Body of pancreas (tissue), 4 donors: ENCODE results near the gene PANX1. TPM values are rescaled to one million over a fixed set of nuclear protein-coding genes. Genes with fewer than 3 reads are reported as not detected.

Source experiments
- ATAC-seq: fragments of 150-250 bp; one replicate; pipeline ENCODE4 v1.9.1; 2016
- DNase-seq, 4 donors: peaks; one replicate each; pipeline ENCODE4 v3.0.0-alpha.2; 2019
- H3K27ac ChIP-seq, 4 donors: fragments of 200-600 bp; sonication (generic); 1 replicate in 3 of 4; 2 replicates in 1 of 4; pipeline versions ENCODE4 v1.5.1 to v1.6.1; 2016 to 2019; ENCODE audit warnings: mild to moderate bottlenecking in 1 of 4, mixed read lengths in 1 of 4, moderate library complexity in 1 of 4
- H3K27me3 ChIP-seq, 2 donors: fragments of 200-600 bp; sonication (generic); one replicate each; pipeline ENCODE4 v1.6.0; 2016; ENCODE audit warnings: mild to moderate bottlenecking in 1 of 2
- H3K36me3 ChIP-seq, 2 donors: fragments of 200-600 bp; sonication (generic); replicated peaks in 1 of 2; 2 replicates each; pipeline ENCODE4 v1.5.1; 2016; ENCODE audit warnings: low read depth in 2 of 2; ENCODE audit not compliant: insufficient read depth in 1 of 2
- H3K4me1 ChIP-seq: fragments of 200-600 bp; sonication (generic); one replicate; pipeline ENCODE4 v1.6.0; 2016
- H3K4me3 ChIP-seq, 2 donors: fragments of 200-600 bp; sonication (generic); 1 replicate in 1 of 2; 2 replicates in 1 of 2; pipeline ENCODE4 v1.5.1; 2016 to 2019
- H3K9me3 ChIP-seq, 3 donors: fragments of 200-600 bp; sonication (generic); 1 replicate in 2 of 3; 2 replicates in 1 of 3; pipeline ENCODE4 v1.5.1; 2016
- CTCF ChIP-seq, 7 experiments: fragments of 450-650 bp in 4 of 7; fragments of 200-600 bp in 3 of 7; sonication (generic) in 3 of 7; IDR thresholded peaks; one replicate each; pipeline ENCODE4 v1.5.1; 2016 to 2019; ENCODE audit warnings: antibody characterized with exemption in 7 of 7
- POLR2A ChIP-seq, 3 donors: fragments of 450-650 bp; IDR thresholded peaks; one replicate each; pipeline ENCODE4 v1.6.1; 2016; ENCODE audit warnings: antibody characterized with exemption in 3 of 3, mild to moderate bottlenecking in 2 of 3
- WGBS, 2 donors: methylation state at CpG; one replicate each; pipeline ENCODE4 v1.1.5; 2017; 5-methylcytosine and 5-hydroxymethylcytosine counted together
- intact Hi-C: fragments of 100-400 bp; cut with DNase I; formaldehyde crosslinking; loops from one replicate; pipeline ENCODE4 v1.15.1; 2023
- total RNA-seq, 2 donors: library from RNA; depleted of rRNA; stranded (reverse); fragments of >200 nt; gene quantifications; one replicate each; pipeline ENCODE4 v1.1.0, GENCODE V29; 2016

The PANX1 gene
- total RNA-seq, 2 donors from 2014 or later: 8.6 to 14.2 TPM

GRCh38 chr11:94186342-94187203 is 57.9 kb downstream of the PANX1 start:
- H3K4me3 ChIP-seq: no peak overlapping the region
- 89 to 95% methylated on average over 8 of the region's 8 CpGs for WGBS, 2 donors

DNA sequence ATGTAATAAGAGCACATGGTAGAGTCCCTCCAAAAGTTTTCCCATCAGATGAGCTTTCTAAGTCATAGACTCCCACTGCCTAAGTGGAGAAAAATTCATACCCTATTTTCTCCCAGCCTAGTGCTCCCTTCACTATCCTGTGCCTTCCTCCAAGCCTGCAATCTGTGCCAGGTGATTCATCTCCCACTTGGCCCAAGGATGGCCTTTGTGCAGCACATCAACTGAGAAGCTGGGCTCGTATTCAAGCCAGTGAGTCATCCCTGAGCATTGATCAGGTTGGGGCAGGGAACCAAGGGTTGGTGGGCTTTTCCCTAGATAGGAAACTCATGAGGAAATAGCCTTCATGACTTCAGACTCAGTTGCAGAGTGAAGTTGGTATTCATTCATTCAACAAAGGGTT is 64.6 kb downstream of the PANX1 start:
- ATAC-seq: no peak
- Histone ChIP-seq H3K4me1 (peaks cover 4% of the 10 kb centered on the region), H3K4me3 (no peak overlapping the region), H3K9me3 (no peaks in the 10 kb centered on the region), H3K27me3 (no peaks in the 10 kb centered on the region), H3K36me3 (no peaks in the 10 kb centered on the region), H3K27ac (no peak overlapping the region)
- intact Hi-C loops: no loop called here
- DNase-seq: no peak
- TF ChIP-seq CTCF (IDR thresholded peaks at IDR 0.05): no peak
- TF ChIP-seq POLR2A (IDR thresholded peaks at IDR 0.05): no peak
- WGBS, 2 donors: 47 to 65% methylated on average over 1 of the region's 1 CpG

More at GRCh38 chr11:94186342-94187203, 57.9 kb downstream of the PANX1 start:
- intact Hi-C loops: no loop called here
- TF ChIP-seq CTCF (IDR thresholded peaks at IDR 0.05) (no peak), POLR2A (IDR thresholded peaks at IDR 0.05) (no peak)
- Histone ChIP-seq H3K9me3 (no peaks in the 10 kb centered on the region), H3K27ac (peak overlapping the region in 3 of 4 donors; percentile 10 to 59 (median 48)), H3K27me3 (no peaks in the 10 kb centered on the region), H3K4me1 (peaks cover 30% of the 10 kb centered on the region), H3K36me3 (no peaks in the 10 kb centered on the region)
- ATAC-seq (no peak), DNase-seq (no peak)

- H3K27me3 ChIP-seq: no peaks in the 10 kb centered on the region
- ATAC-seq: no peak
- DNase-seq: no peak
- no peaks in the 10 kb centered on the region for H3K9me3 ChIP-seq
- H3K27ac ChIP-seq: no peak overlapping the region
- H3K36me3 ChIP-seq: no peaks in the 10 kb centered on the region
- 82 to 94% methylated on average over 10 to 11 of the region's 11 CpGs for WGBS, 2 donors
- peaks cover 4% of the 10 kb centered on the region for H3K4me1 ChIP-seq
- intact Hi-C loops: no loop called here
- H3K4me3 ChIP-seq: no peak overlapping the region
- TF ChIP-seq POLR2A (IDR thresholded peaks at IDR 0.05): no peak
- TF ChIP-seq CTCF (IDR thresholded peaks at IDR 0.05): no peak
These were observed 66.1 kb downstream of the PANX1 start for GRCh38 chr11:94194712-94195111.

DNA sequence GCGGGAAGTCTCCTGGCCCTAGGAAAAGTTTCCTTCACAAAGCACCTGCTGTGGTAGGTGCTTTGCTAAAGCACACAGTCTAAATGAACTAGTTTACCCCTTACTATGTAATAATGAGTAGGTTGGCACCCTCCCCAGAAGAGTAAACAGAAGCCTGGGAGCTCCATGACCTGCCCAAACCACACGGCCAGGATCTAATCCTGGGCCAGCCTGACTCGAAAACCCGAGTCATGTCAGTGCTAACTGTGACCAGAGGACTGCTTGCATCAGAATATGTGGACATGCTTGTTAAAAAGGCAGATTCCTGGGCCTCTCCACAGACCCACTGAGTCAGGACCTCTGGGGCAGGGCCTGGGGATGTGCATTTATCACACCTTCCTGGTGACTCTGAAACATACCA is 67.7 kb downstream of the PANX1 start:
- Histone ChIP-seq H3K4me3 (no peak overlapping the region), H3K27ac (no peak overlapping the region), H3K4me1 (peaks cover 4% of the 10 kb centered on the region), H3K36me3 (no peaks in the 10 kb centered on the region), H3K9me3 (no peaks in the 10 kb centered on the region), H3K27me3 (no peaks in the 10 kb centered on the region)
- TF ChIP-seq CTCF (IDR thresholded peaks at IDR 0.05): no peak
- TF ChIP-seq POLR2A (IDR thresholded peaks at IDR 0.05): no peak
- DNase-seq (peak in 3 of 4 donors; percentile 7 to 27 (median 22)), ATAC-seq (no peak)
- intact Hi-C loops: no loop called here
- 58 to 73% methylated on average over 3 to 4 of the region's 4 CpGs for WGBS, 2 donors

GRCh38 chr11:94198718-94199117 is 70.1 kb downstream of the PANX1 start:
- Histone ChIP-seq H3K27me3 (no peaks in the 10 kb centered on the region), H3K27ac (no peak overlapping the region), H3K4me3 (no peak overlapping the region), H3K9me3 (no peaks in the 10 kb centered on the region), H3K36me3 (no peaks in the 10 kb centered on the region), H3K4me1 (peaks cover 4% of the 10 kb centered on the region)
- 89 to 93% methylated on average over 3 of the region's 3 CpGs for WGBS, 2 donors
- ATAC-seq (no peak), DNase-seq (no peak)
- TF ChIP-seq CTCF (IDR thresholded peaks at IDR 0.05): no peak
- TF ChIP-seq POLR2A (IDR thresholded peaks at IDR 0.05): no peak
- intact Hi-C loops: no loop called here
